ENCODE results near the gene EIF4G2. TPM values are rescaled to one million over a fixed set of nuclear protein-coding genes. Genes with fewer than 3 reads are reported as not detected.

Gene EIF4G2
- total and polyA plus RNA-seq, 10 of the 15 experiments (the other 5 are each of a cell fraction or from before 2014, with no cell fraction given), result 210 to 1,104 (median 713) TPM

DNA sequence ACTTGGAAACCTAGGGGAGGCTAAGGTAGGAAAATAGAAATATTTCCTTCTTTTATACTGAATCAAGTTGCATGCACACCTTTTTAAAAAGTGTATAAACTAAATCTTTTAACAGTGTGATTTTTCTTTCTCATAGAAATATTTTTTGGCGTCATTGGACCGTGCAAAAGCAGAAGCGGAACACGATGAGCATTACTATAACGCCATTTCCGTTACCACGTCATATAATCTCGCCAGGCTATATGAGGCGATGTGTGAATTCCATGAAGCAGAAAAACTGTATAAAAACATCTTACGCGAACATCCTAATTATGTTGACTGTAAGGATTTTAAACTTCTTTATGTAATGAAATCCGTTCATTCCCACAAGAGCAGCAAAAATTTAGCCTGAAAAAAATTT lies 44.3 kb downstream of the EIF4G2 start:
- Histone ChIP-seq H3K4me3 (no peak overlapping the region), H3K4me1 (ENCODE audit: control insufficient read depth, insufficient read depth, low read length) (peaks cover 11% of the 10 kb centered on the region), H3K9ac (ENCODE audit: control insufficient read depth, insufficient read depth, low read length) (no peak overlapping the region), H3K4me2 (ENCODE audit: control insufficient read depth, insufficient read depth) (no peak overlapping the region), H3K36me3 (ENCODE audit: control insufficient read depth in 2 of 2, insufficient read depth in 2 of 2, low read length in 1 of 2) (peaks cover 0 to 7% of the 10 kb centered on the region in 2 experiments; a peak in 3 of 4 replicates), H3K27me3 (replicated peaks in 1 of 2; ENCODE audit: control insufficient read depth in 2 of 2, insufficient read depth in 2 of 2, low read length in 1 of 2) (no peaks in the 10 kb centered on the region), H2AFZ (ENCODE audit: control insufficient read depth, low read depth, low read length) (no peak overlapping the region), H4K20me1 (ENCODE audit: control insufficient read depth, insufficient read depth) (no peaks in the 10 kb centered on the region), H3K27ac (ENCODE audit: control insufficient read depth, insufficient read depth) (no peak overlapping the region), H3K79me2 (ENCODE audit: control insufficient read depth, insufficient read depth, low read length) (no peaks in the 10 kb centered on the region), H3K9me3 (replicated peaks; ENCODE audit: control insufficient read depth, insufficient read depth, low read length) (no peaks in the 10 kb centered on the region)
- in situ Hi-C loops (cut with MboI) (no loop called here), intact Hi-C loops (cut with micrococcal nuclease; ENCODE audit: unreplicated experiment) (no loop called here)
- FAIRE-seq (no peak), DNase-seq (ENCODE audit: low read depth, low spot score) (no peak), ATAC-seq (no peak)
- no TSS peak for BruUV-seq (replicated peaks)
- WGBS (ENCODE audit: insufficient coverage, insufficient replicate concordance, low lambda C conversion rate, missing lambda C conversion rate), result 98% methylated on average over 12 of the region's 12 CpGs
- CTCF ChIA-PET, result interaction anchor here (1.7 to 3.3 kb wide), 2 partner anchors 23 to 28 kb away, joined by 4 to 16 read pairs; no protein-coding TSS in a partner anchor
- RAD21 ChIA-PET (ENCODE audit: unreplicated experiment), result interaction anchor here (0.8 to 1.2 kb wide), 2 partner anchors 13 to 45 kb away, joined by 3 read pairs; partner anchors contain the start of gene CTR9
- POLR2A ChIA-PET, result interaction anchor here (0.9 kb wide), 1 partner anchor 43 kb away, joined by 3 read pairs; no protein-coding TSS in a partner anchor
- SMC1A ChIA-PET (ENCODE audit: uncharacterized antibody, unreplicated experiment), result interaction anchor here (1.1 to 1.8 kb wide), 4 partner anchors 11 to 101 kb away, joined by 3 to 5 read pairs (median 3); no protein-coding TSS in a partner anchor
- TF ChIP-seq MTA2 (IDR thresholded peaks at IDR 0.05; ENCODE audit: low read depth) (no peak), CHD1 (IDR thresholded peaks at IDR 0.05; ENCODE audit: low read depth, low read length) (no peak), SIX5 (IDR thresholded peaks at IDR 0.05; ENCODE audit: low read depth, low read length, severe bottlenecking) (no peak), RAD21 (IDR thresholded peaks at IDR 0.05; ENCODE audit: insufficient read depth, low read depth, low read length) (no peak), FOS (IDR thresholded peaks at IDR 0.05; ENCODE audit: borderline replicate concordance, extremely low read depth, insufficient read length) (no peak), ASH2L (IDR thresholded peaks at IDR 0.05; ENCODE audit: borderline replicate concordance, low read depth) (no peak), CREB1 (IDR thresholded peaks at IDR 0.05; ENCODE audit: low read depth) (no peak), POLR2AphosphoS5 (IDR thresholded peaks at IDR 0.05; ENCODE audit: low read length) (no peak), EGR1 (IDR thresholded peaks at IDR 0.05; ENCODE audit: borderline replicate concordance in 1 of 2, low read depth in 2 of 2, low read length in 2 of 2) (no peak), TARDBP (IDR thresholded peaks at IDR 0.05; ENCODE audit: borderline replicate concordance) (no peak), TCF7 (IDR thresholded peaks at IDR 0.05; ENCODE audit: borderline replicate concordance) (no peak)
- TF ChIP-seq, protein P1, sequence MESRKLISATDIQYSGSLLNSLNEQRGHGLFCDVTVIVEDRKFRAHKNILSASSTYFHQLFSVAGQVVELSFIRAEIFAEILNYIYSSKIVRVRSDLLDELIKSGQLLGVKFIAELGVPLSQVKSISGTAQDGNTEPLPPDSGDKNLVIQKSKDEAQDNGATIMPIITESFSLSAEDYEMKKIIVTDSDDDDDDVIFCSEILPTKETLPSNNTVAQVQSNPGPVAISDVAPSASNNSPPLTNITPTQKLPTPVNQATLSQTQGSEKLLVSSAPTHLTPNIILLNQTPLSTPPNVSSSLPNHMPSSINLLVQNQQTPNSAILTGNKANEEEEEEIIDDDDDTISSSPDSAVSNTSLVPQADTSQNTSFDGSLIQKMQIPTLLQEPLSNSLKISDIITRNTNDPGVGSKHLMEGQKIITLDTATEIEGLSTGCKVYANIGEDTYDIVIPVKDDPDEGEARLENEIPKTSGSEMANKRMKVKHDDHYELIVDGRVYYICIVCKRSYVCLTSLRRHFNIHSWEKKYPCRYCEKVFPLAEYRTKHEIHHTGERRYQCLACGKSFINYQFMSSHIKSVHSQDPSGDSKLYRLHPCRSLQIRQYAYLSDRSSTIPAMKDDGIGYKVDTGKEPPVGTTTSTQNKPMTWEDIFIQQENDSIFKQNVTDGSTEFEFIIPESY (IDR thresholded peaks at IDR 0.05), result no peak
- TF ChIP-seq, protein P2, sequence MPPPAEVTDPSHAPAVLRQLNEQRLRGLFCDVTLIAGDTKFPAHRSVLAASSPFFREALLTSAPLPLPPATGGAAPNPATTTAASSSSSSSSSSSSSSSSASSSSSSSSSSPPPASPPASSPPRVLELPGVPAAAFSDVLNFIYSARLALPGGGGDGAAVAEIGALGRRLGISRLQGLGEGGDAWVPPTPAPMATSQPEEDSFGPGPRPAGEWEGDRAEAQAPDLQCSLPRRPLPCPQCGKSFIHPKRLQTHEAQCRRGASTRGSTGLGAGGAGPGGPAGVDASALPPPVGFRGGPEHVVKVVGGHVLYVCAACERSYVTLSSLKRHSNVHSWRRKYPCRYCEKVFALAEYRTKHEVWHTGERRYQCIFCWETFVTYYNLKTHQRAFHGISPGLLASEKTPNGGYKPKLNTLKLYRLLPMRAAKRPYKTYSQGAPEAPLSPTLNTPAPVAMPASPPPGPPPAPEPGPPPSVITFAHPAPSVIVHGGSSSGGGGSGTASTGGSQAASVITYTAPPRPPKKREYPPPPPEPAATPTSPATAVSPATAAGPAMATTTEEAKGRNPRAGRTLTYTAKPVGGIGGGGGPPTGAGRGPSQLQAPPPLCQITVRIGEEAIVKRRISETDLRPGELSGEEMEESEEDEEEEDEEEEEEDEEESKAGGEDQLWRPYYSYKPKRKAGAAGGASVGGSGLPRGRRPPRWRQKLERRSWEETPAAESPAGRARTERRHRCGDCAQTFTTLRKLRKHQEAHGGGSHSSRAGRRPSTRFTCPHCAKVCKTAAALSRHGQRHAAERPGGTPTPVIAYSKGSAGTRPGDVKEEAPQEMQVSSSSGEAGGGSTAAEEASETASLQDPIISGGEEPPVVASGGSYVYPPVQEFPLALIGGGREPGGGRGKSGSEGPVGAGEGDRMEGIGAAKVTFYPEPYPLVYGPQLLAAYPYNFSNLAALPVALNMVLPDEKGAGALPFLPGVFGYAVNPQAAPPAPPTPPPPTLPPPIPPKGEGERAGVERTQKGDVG (CRISPR knock-in tag; IDR thresholded peaks at IDR 0.05), result no peak
- TF ChIP-seq, protein P3, sequence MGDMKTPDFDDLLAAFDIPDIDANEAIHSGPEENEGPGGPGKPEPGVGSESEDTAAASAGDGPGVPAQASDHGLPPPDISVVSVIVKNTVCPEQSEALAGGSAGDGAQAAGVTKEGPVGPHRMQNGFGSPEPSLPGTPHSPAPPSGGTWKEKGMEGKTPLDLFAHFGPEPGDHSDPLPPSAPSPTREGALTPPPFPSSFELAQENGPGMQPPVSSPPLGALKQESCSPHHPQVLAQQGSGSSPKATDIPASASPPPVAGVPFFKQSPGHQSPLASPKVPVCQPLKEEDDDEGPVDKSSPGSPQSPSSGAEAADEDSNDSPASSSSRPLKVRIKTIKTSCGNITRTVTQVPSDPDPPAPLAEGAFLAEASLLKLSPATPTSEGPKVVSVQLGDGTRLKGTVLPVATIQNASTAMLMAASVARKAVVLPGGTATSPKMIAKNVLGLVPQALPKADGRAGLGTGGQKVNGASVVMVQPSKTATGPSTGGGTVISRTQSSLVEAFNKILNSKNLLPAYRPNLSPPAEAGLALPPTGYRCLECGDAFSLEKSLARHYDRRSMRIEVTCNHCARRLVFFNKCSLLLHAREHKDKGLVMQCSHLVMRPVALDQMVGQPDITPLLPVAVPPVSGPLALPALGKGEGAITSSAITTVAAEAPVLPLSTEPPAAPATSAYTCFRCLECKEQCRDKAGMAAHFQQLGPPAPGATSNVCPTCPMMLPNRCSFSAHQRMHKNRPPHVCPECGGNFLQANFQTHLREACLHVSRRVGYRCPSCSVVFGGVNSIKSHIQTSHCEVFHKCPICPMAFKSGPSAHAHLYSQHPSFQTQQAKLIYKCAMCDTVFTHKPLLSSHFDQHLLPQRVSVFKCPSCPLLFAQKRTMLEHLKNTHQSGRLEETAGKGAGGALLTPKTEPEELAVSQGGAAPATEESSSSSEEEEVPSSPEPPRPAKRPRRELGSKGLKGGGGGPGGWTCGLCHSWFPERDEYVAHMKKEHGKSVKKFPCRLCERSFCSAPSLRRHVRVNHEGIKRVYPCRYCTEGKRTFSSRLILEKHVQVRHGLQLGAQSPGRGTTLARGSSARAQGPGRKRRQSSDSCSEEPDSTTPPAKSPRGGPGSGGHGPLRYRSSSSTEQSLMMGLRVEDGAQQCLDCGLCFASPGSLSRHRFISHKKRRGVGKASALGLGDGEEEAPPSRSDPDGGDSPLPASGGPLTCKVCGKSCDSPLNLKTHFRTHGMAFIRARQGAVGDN (IDR thresholded peaks at IDR 0.05), result no peak

Data from GM12878 (cell line).